K562 (cell line): ENCODE data around the gene PTRH1. TPM values are rescaled to one million over a fixed set of nuclear protein-coding genes. Genes with fewer than 3 reads are reported as not detected.

Experiments used
- ATAC-seq: fragments of 200-7000 bp; cut with Tn5 transposase; 3 replicates; pipeline ENCODE4 v1.9.1; 2020; ENCODE audit warnings: moderate library complexity
- BruUV-seq: library from RNA; stranded (reverse); fragments of 400-500 nt; replicated peaks from 2 replicates; lab custom pipeline; 2021; lab: Mats Ljungman, UMichigan
- CTCF ChIA-PET: fragments of 300-600 bp; formaldehyde crosslinking; extraction: SDS; loops from one replicate; lab custom pipeline; 2021; ENCODE audit warnings: low intra/inter-chr PET ratio; lab: Yijun Ruan, JAX
- POLR2A ChIA-PET: fragments of 300-600, 350-650 bp; sonication (Branson Sonifier 250); formaldehyde crosslinking; extraction: SDS; loops from one replicate; lab custom pipeline; 2021; ENCODE audit warnings: antibody characterized with exemption, inconsistent platforms; lab: Yijun Ruan, JAX
- DNase-seq, 4 experiments: peaks; one replicate each; pipeline versions ENCODE4 v3.0.0 to v3.0.0-alpha.2; 2011 to 2018; ENCODE audit warnings: low spot score in 3 of 4, mixed read lengths in 3 of 4; ENCODE audit errors: extremely low read depth in 1 of 4
- FAIRE-seq: peaks from 2 replicates; lab custom pipeline; 2011; peaks lifted over from hg19 to GRCh38; lab: Jason Lieb, UNC
- H2AFZ ChIP-seq: 2 replicates; pipeline ENCODE4 v1.6.0; 2011; ENCODE audit warnings: low read depth, low read length, control low read depth, inconsistent platforms
- H3K27ac ChIP-seq: fragments of 200-600 bp; 3 replicates; pipeline ENCODE4 v1.8.0; 2011; ENCODE audit warnings: low read depth, mild to moderate bottlenecking, control low read depth, inconsistent platforms, low read length, moderate library complexity, mixed read lengths; ENCODE audit errors: extremely low read depth
- H3K27me3 ChIP-seq, 2 experiments: fragments of 300-600 bp in 1 of 2; 2 replicates in 1 of 2; 3 replicates in 1 of 2; pipeline versions ENCODE4 v1.6.0 to v1.8.0; 2011; ENCODE audit warnings: inconsistent platforms in 2 of 2, low read length in 2 of 2, mild to moderate bottlenecking in 1 of 2, mixed read lengths in 1 of 2, moderate library complexity in 1 of 2; ENCODE audit not compliant: control insufficient read depth in 2 of 2, insufficient read depth in 2 of 2
- H3K36me3 ChIP-seq: fragments of 300-600 bp; 3 replicates; pipeline ENCODE4 v1.8.0; 2011; ENCODE audit warnings: mild to moderate bottlenecking, low read length, inconsistent platforms; ENCODE audit not compliant: control insufficient read depth, insufficient read depth
- H3K4me1 ChIP-seq, 2 experiments: fragments of 200-600 bp in 1 of 2; replicated peaks in 1 of 2; 2 replicates in 1 of 2; 3 replicates in 1 of 2; pipeline versions ENCODE4 v1.5.1 to v1.8.0; 2011; ENCODE audit warnings: inconsistent platforms in 2 of 2, low read length in 2 of 2, mild to moderate bottlenecking in 1 of 2, mixed read lengths in 1 of 2, moderate library complexity in 1 of 2; ENCODE audit not compliant: control insufficient read depth in 2 of 2, insufficient read depth in 2 of 2
- H3K4me2 ChIP-seq: 2 replicates; pipeline ENCODE4 v1.6.1; 2011; ENCODE audit warnings: low read length, control low read depth, inconsistent platforms, mixed read lengths; ENCODE audit not compliant: insufficient read depth
- H3K4me3 ChIP-seq: fragments of 200-600 bp; sonication (generic), shearing (Covaris generic); 2 replicates; pipeline ENCODE4 v1.5.1; 2016; ENCODE audit warnings: control low read depth, inconsistent platforms
- H3K79me2 ChIP-seq: fragments of 200-600 bp; 3 replicates; pipeline ENCODE4 v1.8.0; 2011; ENCODE audit warnings: low read length, inconsistent platforms; ENCODE audit not compliant: control insufficient read depth, insufficient read depth
- H3K9ac ChIP-seq, 2 experiments: 2 replicates each; pipeline versions ENCODE4 v1.6.0 to v1.6.1; 2011; ENCODE audit warnings: low read depth in 2 of 2, low read length in 2 of 2, control low read depth in 1 of 2, inconsistent platforms in 1 of 2, mild to moderate bottlenecking in 1 of 2, mixed read lengths in 1 of 2; ENCODE audit not compliant: insufficient read depth in 1 of 2
- H3K9me1 ChIP-seq: one replicate; pipeline ENCODE4 v1.6.0; 2011; ENCODE audit warnings: inconsistent platforms, mild to moderate bottlenecking, low read length, moderate library complexity; ENCODE audit not compliant: control insufficient read depth, insufficient read depth
- H3K9me3 ChIP-seq: replicated peaks from 2 replicates; pipeline ENCODE4 v1.5.1; 2011; ENCODE audit warnings: low read depth, low read length, inconsistent platforms; ENCODE audit not compliant: control insufficient read depth, insufficient read depth
- H4K20me1 ChIP-seq: replicated peaks from 2 replicates; pipeline ENCODE4 v1.6.1; 2011; ENCODE audit warnings: low read length, inconsistent platforms, mixed read lengths; ENCODE audit not compliant: control insufficient read depth, insufficient read depth
- CBFA2T3 ChIP-seq: fragments of 450-650 bp; IDR thresholded peaks from 2 replicates; pipeline ENCODE4 v1.6.1; 2017
- COPS2 ChIP-seq: fragments of 450-650 bp; conservative IDR thresholded peaks from 2 replicates; pipeline ENCODE4 v1.6.1; 2016; ENCODE audit warnings: mild to moderate bottlenecking, moderate library complexity
- EGR1 ChIP-seq: fragments of 450-650 bp; conservative IDR thresholded peaks from 2 replicates; pipeline ENCODE4 v1.6.1; 2017; ENCODE audit warnings: mild to moderate bottlenecking
- MAFF ChIP-seq: IDR thresholded peaks from 2 replicates; pipeline ENCODE4 v1.6.1; 2012; ENCODE audit warnings: low read length, improper control_type of control experiment
- MIER1 ChIP-seq: fragments of 450-650 bp; IDR thresholded peaks from 2 replicates; pipeline ENCODE4 v1.6.1; 2016; ENCODE audit warnings: antibody characterized with exemption, mild to moderate bottlenecking, low read depth
- ZFP36 ChIP-seq: fragments of 150-350 bp; IDR thresholded peaks from 2 replicates; pipeline ENCODE4 v1.6.1; 2018; ENCODE audit warnings: low read length, low read depth; ENCODE audit not compliant: partially characterized antibody
- ZNF583 ChIP-seq: fragments of 250-450 bp; sonication (Bioruptor Pico); IDR thresholded peaks from 2 replicates; pipeline ENCODE4 v1.4.0; 2020
- WGBS: fragments of 100-300 bp; shearing (Covaris generic); methylation state at CpG from one replicate; pipeline ENCODE4 v1.1.6; 2016; ENCODE audit warnings: low coverage, mixed read lengths; ENCODE audit not compliant: insufficient coverage; ENCODE audit errors: missing lambda C conversion rate; 5-methylcytosine and 5-hydroxymethylcytosine counted together
- in situ Hi-C: fragments of 300-500 bp; cut with MboI; formaldehyde crosslinking; loops from 4 replicates; pipeline ENCODE4 v1.15.0; 2018; ENCODE audit warnings: inconsistent platforms, mixed read lengths
- intact Hi-C: fragments of 100-400 bp; cut with micrococcal nuclease; formaldehyde crosslinking; loops from 2 replicates; pipeline ENCODE4 v1.14.2; 2022
- polyA plus RNA-seq, 8 experiments: library from polyadenylated mRNA; depleted of rRNA in 4 of 8; stranded (reverse) in 5 of 8; unstranded in 3 of 8; fragments of >200 nt; fragmentation: Nextera tagmentation in 2 of 8; fragmentation: Illumina TruSeq in 1 of 8; extraction: Ambion mirVana in 2 of 8; extraction: Trizol in 1 of 8; gene quantifications; 2 replicates each; pipeline versions ENCODE4 v1.2.1 to v1.2.3, GENCODE V29; 2011 to 2014; ENCODE audit warnings: inconsistent platforms in 1 of 8, missing spikeins in 1 of 8
- total RNA-seq, 7 experiments: library from RNA; depleted of rRNA in 6 of 7; stranded (reverse); fragments of >200 nt in 6 of 7; fragmentation: Illumina TruSeq in 2 of 7; extraction: Trizol in 2 of 7; gene quantifications; 2 replicates each; pipeline versions ENCODE4 v1.2.1 to v1.2.3, GENCODE V29; 2011 to 2021; ENCODE audit warnings: low replicate concordance in 1 of 7
- TF ChIP-seq, protein P1 (sequence below): sonication (generic); formaldehyde crosslinking; IDR thresholded peaks from 2 replicates; pipeline ENCODE4 v1.9.0; 2022; ENCODE audit warnings: mild to moderate bottlenecking, missing genetic modification reagents

PTRH1 gene
- total and polyA plus RNA-seq, 9 of the 15 experiments (the other 6 are each of a cell fraction or from before 2014, with no cell fraction given) = 0.63 to 43.1 (median 5.7) TPM

GRCh38 chr9:127753622-127754021 is 38.2 kb upstream of the PTRH1 start:
- BruUV-seq = no TSS peak
- no peak overlapping the region for H3K4me2 ChIP-seq
- no peak for ATAC-seq
- WGBS = 9% methylated on average over 5 of the region's 8 CpGs
- H4K20me1 ChIP-seq = peaks cover 23% of the 10 kb centered on the region
- no peaks in the 10 kb centered on the region for H3K9me3 ChIP-seq
- in situ Hi-C loops (loop anchor here (25.0 kb wide), 1 partner anchor 609 kb away; the partner anchor contains the start of gene URM1), intact Hi-C loops (no loop called here)
- no peak for FAIRE-seq
- H3K4me1 ChIP-seq = peaks cover 4 to 24% of the 10 kb centered on the region in 2 experiments; a peak in 4 of 5 replicates
- ChIA-PET CTCF (no interaction called here), POLR2A (interaction anchor here (0.5 to 1.6 kb wide), 4 partner anchors 8 to 1255 kb away, joined by 3 to 6 read pairs (median 3); partner anchors contain the start of genes PTRH1 and TTC16)
- TF ChIP-seq, protein P1, sequence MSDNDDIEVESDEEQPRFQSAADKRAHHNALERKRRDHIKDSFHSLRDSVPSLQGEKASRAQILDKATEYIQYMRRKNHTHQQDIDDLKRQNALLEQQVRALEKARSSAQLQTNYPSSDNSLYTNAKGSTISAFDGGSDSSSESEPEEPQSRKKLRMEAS (CRISPR knock-in tag) = 0 out of 2 replicates have a peak, but pooled peaks have one; percentile 14
- TF ChIP-seq ZFP36 = peak; percentile 36
- no peak for TF ChIP-seq ZNF583 (CRISPR knock-in tag)
- TF ChIP-seq MIER1 = no peak
- H3K27ac ChIP-seq = no peak overlapping the region
- H3K27me3 ChIP-seq = peaks cover 2 to 41% of the 10 kb centered on the region in 2 experiments; a peak in 3 of 5 replicates
- no peak overlapping the region for H3K9ac ChIP-seq
- no peaks in the 10 kb centered on the region for H3K36me3 ChIP-seq
- no peak overlapping the region for H3K4me3 ChIP-seq
- DNase-seq = no peak
- H3K9me1 ChIP-seq = no peaks in the 10 kb centered on the region
- H2AFZ ChIP-seq = no peak overlapping the region
- H3K79me2 ChIP-seq = no peaks in the 10 kb centered on the region

GRCh38 chr9:127753148-127753547 is 37.7 kb upstream of the PTRH1 start:
- CTCF ChIA-PET = no interaction called here
- no TSS peak for BruUV-seq

More at GRCh38 chr9:127753148-127753547, 37.7 kb upstream of the PTRH1 start:
- Histone ChIP-seq H3K9ac (no peak overlapping the region), H4K20me1 (peaks cover 23% of the 10 kb centered on the region), H3K9me3 (no peaks in the 10 kb centered on the region), H3K9me1 (no peaks in the 10 kb centered on the region), H3K36me3 (no peaks in the 10 kb centered on the region), H3K27me3 (peaks cover 3 to 46% of the 10 kb centered on the region in 2 experiments; a peak in 3 of 5 replicates), H3K79me2 (no peaks in the 10 kb centered on the region), H3K4me1 (peaks cover 0 to 22% of the 10 kb centered on the region in 2 experiments; a peak in 2 of 5 replicates), H3K27ac (no peak overlapping the region), H2AFZ (no peak overlapping the region), H3K4me3 (no peak overlapping the region), H3K4me2 (no peak overlapping the region)
- ATAC-seq (no peak), DNase-seq (no peak), FAIRE-seq (no peak)
- POLR2A ChIA-PET = interaction anchor here (0.5 to 1.6 kb wide), 2 partner anchors 8 to 1256 kb away, joined by 3 to 6 read pairs; no protein-coding TSS in a partner anchor
- TF ChIP-seq MAFF (no peak), COPS2 (no peak), EGR1 (peak; percentile 36; the same call in 1 of the 2 replicates), CBFA2T3 (peak; percentile 18; the same call in 1 of the 2 replicates)
- in situ Hi-C loops (loop anchor here (25.0 kb wide), 1 partner anchor 609 kb away; the partner anchor contains the start of gene URM1), intact Hi-C loops (no loop called here)
- WGBS = 8% methylated on average over 8 of the region's 8 CpGs
